ENCODE results near the gene DAB2IP. TPM values are rescaled to one million over a fixed set of nuclear protein-coding genes. Genes with fewer than 3 reads are reported as not detected.

Gene DAB2IP
- total RNA-seq, 1 experiment from 2014 or later: 56.3 TPM

DNA sequence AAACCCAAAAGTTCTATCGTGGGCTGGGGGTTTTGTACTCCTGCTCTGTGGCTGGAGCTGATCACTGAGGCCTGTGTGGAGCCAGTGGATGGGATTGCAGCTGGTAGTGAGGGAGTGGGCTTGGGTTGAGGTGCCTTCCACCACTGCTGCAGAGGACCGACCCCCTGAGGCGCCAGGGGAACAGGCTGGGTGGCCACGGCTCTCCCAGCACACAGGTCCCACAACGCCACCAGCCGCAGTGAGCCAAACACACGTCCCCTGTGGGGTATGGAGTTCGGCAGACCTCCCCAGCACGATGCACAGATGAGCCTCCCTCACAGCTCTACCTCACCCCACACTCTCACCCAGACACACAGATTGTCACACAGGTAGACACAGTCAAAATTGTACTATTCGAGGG is 109.1 kb downstream of the DAB2IP start:
- no TSS peak for BruUV-seq (replicated peaks)
- peaks cover 13% of the 10 kb centered on the region for H3K4me1 Mint-ChIP-seq (ENCODE audit: low read depth, unreplicated experiment)
- no peak for DNase-seq
- CTCF ChIA-PET: no interaction called here
- intact Hi-C loops (cut with micrococcal nuclease; ENCODE audit: unreplicated experiment): no loop called here
- no peak overlapping the region for H3K27ac Mint-ChIP-seq (ENCODE audit: unreplicated experiment)
- H3K27me3 Mint-ChIP-seq (ENCODE audit: unreplicated experiment): no peaks in the 10 kb centered on the region
- H3K9me3 Mint-ChIP-seq (ENCODE audit: low read depth, unreplicated experiment): no peaks in the 10 kb centered on the region
- peaks cover 32% of the 10 kb centered on the region for H3K36me3 Mint-ChIP-seq (ENCODE audit: insufficient read depth, unreplicated experiment)
- TF ChIP-seq, protein P1, sequence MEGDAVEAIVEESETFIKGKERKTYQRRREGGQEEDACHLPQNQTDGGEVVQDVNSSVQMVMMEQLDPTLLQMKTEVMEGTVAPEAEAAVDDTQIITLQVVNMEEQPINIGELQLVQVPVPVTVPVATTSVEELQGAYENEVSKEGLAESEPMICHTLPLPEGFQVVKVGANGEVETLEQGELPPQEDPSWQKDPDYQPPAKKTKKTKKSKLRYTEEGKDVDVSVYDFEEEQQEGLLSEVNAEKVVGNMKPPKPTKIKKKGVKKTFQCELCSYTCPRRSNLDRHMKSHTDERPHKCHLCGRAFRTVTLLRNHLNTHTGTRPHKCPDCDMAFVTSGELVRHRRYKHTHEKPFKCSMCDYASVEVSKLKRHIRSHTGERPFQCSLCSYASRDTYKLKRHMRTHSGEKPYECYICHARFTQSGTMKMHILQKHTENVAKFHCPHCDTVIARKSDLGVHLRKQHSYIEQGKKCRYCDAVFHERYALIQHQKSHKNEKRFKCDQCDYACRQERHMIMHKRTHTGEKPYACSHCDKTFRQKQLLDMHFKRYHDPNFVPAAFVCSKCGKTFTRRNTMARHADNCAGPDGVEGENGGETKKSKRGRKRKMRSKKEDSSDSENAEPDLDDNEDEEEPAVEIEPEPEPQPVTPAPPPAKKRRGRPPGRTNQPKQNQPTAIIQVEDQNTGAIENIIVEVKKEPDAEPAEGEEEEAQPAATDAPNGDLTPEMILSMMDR (IDR thresholded peaks at IDR 0.05; ENCODE audit: unreplicated experiment): no peak
- no peak overlapping the region for H3K4me3 Mint-ChIP-seq (ENCODE audit: low read depth, unreplicated experiment)

DNA sequence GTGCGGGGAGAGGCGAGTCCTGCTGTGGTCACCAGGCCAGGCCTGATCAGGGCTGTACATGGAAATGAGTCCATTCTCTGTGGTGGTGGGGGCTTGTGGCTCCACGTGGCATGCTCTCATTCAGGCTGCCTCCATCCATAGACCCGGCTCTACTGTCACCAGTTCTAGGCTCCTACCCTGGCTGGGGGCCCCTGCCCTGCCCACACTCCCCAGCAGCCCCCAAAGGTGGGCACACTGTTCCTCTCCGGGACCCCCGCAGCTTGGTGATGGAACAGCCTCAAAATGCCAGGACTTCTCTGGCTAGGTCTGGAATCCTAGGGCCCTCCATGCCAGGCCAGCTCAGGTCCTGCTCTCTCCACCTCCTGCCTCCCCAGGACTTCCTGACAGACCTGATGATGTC is 111.7 kb downstream of the DAB2IP start:
- Mint-ChIP-seq H3K27ac (ENCODE audit: unreplicated experiment) (no peak overlapping the region), H3K4me3 (ENCODE audit: low read depth, unreplicated experiment) (no peak overlapping the region), H3K9me3 (ENCODE audit: low read depth, unreplicated experiment) (no peaks in the 10 kb centered on the region), H3K4me1 (ENCODE audit: low read depth, unreplicated experiment) (peaks cover 13% of the 10 kb centered on the region), H3K36me3 (ENCODE audit: insufficient read depth, unreplicated experiment) (peaks cover 43% of the 10 kb centered on the region), H3K27me3 (ENCODE audit: unreplicated experiment) (no peaks in the 10 kb centered on the region)
- TF ChIP-seq, protein P1 (IDR thresholded peaks at IDR 0.05; ENCODE audit: unreplicated experiment): no peak
- DNase-seq: no peak
- CTCF ChIA-PET: no interaction called here
- BruUV-seq (replicated peaks): no TSS peak
- intact Hi-C loops (cut with micrococcal nuclease; ENCODE audit: unreplicated experiment): no loop called here

DNA sequence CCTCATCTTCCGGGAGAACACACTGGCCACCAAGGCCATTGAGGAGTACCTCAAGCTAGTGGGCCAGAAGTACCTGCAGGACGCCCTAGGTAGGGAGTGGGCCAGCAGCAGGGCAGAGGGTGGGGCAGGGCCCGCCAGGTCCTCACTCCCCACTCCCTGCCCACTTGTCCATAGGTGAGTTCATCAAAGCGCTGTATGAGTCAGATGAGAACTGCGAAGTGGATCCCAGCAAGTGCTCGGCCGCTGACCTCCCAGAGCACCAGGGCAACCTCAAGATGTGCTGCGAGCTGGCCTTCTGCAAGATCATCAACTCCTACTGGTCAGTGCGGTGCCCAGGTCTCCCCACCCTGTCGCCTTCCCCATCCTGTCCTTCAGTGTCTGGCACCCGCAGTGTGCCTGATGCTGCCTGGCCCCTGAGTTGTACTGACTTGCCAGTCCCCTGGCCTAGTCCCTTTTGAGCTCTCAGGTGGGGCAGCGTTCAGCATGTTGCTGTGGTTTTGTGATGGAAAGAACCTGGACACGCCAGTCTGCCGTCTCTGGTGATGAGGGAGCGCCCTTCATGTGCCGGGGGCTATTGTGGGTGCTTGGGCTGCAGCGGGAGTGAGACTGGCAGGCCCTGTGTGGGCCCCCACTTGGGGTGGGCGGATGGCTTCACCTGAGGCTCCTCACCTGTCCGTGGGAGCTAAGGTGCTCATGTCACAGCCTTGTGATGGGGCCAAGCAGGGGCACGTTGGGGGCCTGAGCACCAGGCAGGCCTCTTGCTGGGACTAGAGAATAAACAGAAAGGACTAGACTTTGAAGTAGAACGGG is 112.3 kb downstream of the DAB2IP start:
- no TSS peak for BruUV-seq (replicated peaks)
- Mint-ChIP-seq H3K9me3 (ENCODE audit: low read depth, unreplicated experiment) (no peaks in the 10 kb centered on the region), H3K27ac (ENCODE audit: unreplicated experiment) (no peak overlapping the region), H3K27me3 (ENCODE audit: unreplicated experiment) (no peaks in the 10 kb centered on the region), H3K4me1 (ENCODE audit: low read depth, unreplicated experiment) (peaks cover 13% of the 10 kb centered on the region), H3K4me3 (ENCODE audit: low read depth, unreplicated experiment) (no peak overlapping the region), H3K36me3 (ENCODE audit: insufficient read depth, unreplicated experiment) (peaks cover 42% of the 10 kb centered on the region)
- no peak for DNase-seq
- CTCF ChIA-PET: no interaction called here
- TF ChIP-seq, protein P1 (IDR thresholded peaks at IDR 0.05; ENCODE audit: unreplicated experiment): no peak
- intact Hi-C loops (cut with micrococcal nuclease; ENCODE audit: unreplicated experiment): no loop called here

DNA sequence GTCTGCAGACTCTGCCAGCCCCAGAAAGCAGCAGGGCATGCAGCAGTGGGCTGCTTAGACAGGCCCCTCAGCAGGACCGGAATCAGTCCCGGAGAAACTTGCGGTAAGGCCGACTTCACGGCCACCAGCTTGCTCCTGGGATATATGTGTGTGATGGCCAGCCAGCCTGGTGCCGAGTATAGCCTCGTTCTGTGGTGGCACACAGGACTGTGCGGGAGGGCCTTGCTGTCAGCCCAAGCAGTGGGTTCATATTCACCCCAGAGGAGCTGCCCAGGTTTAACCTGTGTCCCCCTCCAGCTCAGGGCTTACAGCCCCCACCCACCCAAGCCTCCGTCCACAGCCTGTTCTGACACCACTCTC is 112.9 kb downstream of the DAB2IP start:
- TF ChIP-seq, protein P1 (IDR thresholded peaks at IDR 0.05; ENCODE audit: unreplicated experiment): no peak
- intact Hi-C loops (cut with micrococcal nuclease; ENCODE audit: unreplicated experiment): no loop called here
- Mint-ChIP-seq H3K9me3 (ENCODE audit: low read depth, unreplicated experiment) (no peaks in the 10 kb centered on the region), H3K27ac (ENCODE audit: unreplicated experiment) (peak overlapping the region; percentile 86), H3K27me3 (ENCODE audit: unreplicated experiment) (no peaks in the 10 kb centered on the region), H3K36me3 (ENCODE audit: insufficient read depth, unreplicated experiment) (peaks cover 42% of the 10 kb centered on the region), H3K4me3 (ENCODE audit: low read depth, unreplicated experiment) (no peak overlapping the region), H3K4me1 (ENCODE audit: low read depth, unreplicated experiment) (peaks cover 13% of the 10 kb centered on the region)
- CTCF ChIA-PET: no interaction called here
- no peak for DNase-seq
- no TSS peak for BruUV-seq (replicated peaks)

Measured in Calu3 (cell line).